HG02973 (cell line): ENCODE measurements around the gene PDZRN3.
"Not testable (repeated sequence)": the region's sequence is repeated elsewhere in the genome, so short reads cannot be mapped to it uniquely, and the experiment has no call there.

Source experiments
- ATAC-seq: cut with Tn5 transposase; IDR thresholded peaks from one replicate; pipeline ENCODE4 v1.9.1; 2021; ENCODE audit warnings: moderate library complexity; ENCODE audit not compliant: unreplicated experiment

The PDZRN3 gene

DNA sequence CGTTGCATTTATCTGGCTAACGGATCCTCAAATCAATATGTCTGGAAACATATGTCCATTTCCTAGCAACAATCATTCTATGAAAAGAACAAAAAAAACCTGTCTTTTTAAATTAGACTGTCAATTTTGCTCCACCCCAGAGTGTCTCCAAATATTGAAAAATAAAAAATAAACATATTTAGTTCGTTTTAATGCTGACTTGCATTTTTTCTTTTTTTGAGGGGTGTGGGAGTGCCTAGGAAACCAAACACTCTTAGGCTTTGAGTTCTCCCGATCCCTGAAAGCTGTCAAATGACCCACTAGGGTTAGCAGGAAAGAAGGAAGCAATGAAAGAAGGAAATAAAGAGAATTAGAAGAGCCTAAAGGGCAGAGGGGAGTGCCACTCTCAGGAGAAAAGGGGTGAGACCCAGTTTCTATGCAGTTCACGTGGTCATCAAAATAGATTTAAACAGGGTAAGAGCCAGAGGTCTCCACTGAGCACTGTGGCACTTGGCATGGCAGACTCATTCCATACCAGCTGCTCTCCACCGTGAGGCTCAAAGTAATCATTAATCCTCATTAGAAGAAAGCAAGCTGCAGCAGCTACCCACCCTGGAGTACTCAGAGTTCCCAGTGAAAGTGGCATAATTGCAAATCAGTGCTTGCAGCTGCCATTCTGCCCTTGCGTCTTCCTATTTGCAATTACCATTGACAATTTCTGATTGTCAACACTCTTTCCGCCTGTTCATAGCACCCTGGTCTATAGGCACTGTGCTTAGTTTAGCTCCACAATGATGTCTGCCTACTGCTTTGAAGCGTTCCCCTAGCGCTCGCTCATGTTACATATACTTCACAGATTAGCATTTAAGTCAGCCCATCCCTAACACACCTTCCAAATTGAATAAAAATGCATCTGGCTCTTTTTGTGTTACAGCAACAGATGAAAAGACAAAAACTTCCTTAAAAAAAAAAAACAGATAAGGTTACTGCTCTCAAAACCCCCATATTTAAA lies 32.3 kb downstream of the PDZRN3 start:
- no peak for ATAC-seq

DNA sequence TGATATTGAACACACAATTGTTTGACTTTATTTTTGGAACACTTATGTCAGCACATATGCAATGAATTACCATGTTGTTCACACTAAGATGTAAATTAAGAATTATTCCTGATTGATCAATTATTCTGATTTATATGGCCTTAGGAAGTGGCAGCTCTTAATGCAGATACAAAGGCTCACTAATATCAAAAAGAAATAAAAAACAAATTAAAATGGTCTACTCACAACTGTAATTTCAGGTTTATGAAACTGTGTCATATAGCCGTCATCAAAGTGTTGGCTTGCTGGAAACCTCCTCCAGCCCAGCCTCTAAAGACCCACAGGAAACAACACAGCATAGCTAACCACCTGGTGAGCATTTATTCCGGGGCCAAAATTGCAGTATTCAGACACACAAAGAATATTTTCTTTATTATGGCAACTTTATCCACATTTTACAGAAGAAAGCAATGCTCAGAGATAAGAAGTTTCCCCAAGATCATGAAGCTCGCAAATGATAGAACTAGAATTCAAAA lies 33.4 kb downstream of the PDZRN3 start:
- ATAC-seq = no peak

DNA sequence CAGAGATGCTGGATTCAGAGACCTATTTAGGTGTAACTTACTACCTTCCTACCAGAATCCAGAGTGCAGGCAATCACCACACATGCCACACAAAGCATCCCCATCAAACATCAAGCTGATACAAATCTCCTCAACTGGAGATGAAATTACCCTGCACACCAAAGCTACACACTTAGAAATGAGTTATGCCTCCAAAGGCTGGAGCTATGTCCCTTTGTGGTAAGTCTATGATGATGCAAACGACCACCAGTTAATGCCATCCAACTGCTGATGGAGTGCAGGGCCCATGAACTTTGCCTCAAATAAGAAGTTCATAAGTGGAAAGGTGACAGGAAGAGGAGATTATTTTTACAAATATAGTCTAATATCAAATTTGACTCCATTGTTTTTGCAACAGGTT lies 38.1 kb downstream of the PDZRN3 start:
- ATAC-seq = no peak

DNA sequence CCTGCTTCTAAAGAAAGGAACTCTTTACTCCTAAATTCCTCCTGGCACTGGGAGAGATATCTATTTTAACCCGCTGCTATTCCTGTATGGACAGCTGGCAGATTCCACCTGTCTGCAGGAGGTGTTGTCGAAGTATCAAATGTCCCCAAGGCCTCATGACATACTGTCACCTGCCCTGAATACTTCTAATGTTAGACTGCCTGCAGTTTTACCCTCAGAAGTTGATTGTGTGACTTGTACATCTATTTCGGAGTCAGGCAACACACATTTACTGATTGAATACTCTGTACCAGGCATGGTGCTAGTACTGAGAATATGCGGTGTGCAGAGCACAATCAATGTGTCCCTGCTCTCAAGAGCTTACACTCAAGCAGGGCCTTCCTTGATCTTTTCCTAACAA lies 38.6 kb downstream of the PDZRN3 start:
- no peak for ATAC-seq

DNA sequence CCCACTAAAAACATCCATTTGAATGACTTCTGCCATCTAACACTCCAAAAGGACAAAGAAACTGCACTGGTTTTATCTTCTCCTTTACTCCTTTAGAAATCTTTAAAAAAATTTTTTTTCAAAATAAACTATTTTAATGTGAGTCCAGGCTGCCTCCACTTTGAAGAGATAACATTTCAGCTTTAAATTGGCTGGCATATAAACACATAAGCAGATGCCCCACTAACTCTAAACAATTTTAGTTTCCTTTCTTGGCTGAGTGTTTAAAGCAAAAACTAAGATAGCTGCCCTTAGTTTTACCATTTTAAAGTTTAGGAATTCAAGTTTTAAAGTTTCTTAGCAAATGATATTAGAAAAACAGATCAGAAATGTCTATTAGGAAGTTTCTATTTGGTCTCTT lies 39.9 kb downstream of the PDZRN3 start:
- no peak for ATAC-seq

DNA sequence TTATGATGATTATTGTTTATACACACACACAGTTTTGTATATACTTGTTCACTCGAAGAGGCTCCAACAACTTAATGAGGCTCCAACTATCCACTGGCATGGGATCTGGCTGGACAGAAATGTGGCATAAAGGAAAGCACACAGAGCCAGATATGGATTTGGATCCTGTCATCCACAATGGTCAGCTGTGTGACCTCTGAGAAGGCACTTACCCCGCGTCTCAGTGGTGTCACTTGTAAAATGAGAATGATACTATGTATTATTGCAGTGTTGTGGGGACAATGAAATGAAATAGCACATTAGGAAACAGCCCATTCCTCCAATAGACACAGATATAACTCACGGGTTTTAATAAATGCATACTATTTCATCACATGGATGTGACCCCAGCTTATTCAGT lies 42.2 kb downstream of the PDZRN3 start:
- no peak for ATAC-seq

DNA sequence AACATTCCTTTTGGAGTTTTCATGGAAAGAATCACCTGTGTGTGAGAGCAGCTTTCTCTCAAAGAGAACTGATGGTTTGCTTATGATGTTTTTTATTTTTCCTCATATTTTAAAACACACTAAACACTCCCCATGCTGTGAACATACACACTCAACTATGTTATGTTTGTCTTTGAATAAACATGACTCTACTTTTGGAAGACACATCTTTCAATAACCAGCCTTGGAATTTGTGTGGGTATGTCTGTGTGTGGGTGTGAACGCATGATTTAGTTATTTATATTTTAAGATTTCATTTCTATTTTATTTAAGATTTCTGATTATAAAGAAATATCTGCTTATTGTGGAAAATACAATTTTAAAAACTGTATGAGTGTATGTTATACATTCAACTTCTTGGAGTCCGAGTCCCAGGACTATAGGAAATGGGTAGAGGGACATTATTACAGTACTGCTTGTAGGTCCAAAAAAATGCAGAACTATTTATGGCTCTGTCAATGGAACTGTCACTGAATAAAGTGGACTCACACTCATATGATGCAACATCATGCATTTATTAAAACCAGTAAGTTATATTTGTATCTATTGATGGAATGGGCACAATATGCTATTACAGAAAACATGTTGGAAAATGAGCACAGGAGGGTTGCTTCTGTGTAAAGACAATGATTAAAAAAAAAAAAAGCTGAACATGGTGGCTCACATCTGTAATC lies 43.5 kb downstream of the PDZRN3 start:
- ATAC-seq = no peak

DNA sequence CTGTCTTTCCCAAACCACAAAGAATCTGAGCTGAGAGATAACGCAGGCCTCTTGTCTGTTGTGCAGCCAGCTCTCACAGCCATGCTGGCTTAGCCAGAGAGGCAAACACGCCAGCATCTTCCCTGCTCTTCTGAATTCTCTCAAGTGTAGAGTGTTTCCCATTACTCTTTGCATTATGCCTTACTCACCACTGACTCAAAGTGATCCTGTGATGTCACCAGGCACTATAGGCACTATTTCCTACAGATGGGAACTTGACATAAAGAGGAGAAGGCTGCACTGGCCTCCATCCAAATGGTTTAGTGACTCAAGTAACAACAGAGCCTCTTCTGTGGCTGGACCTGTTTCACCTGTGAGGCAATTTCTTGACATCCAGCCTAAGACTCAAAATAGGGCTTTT lies 44.4 kb downstream of the PDZRN3 start:
- ATAC-seq = no peak

DNA sequence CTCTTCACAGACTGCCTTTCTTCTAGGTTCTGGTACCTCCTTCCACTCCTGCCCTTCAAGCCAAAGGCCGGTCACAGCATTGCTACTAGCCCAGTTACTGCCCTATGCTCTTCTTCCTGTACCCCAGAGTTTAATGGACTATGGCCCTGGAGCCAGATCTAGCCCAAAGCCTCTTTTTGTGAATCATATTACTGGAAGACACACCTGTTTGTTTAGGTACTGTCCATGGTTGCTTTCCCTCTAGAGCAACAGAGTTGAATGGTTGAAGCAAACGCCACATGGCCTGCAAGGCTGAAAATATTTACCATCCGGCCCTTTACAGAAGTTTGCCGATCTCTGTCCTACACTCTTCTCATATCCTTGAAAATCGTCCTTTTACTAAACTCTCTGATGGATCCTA lies 47.0 kb downstream of the PDZRN3 start:
- ATAC-seq = no peak

DNA sequence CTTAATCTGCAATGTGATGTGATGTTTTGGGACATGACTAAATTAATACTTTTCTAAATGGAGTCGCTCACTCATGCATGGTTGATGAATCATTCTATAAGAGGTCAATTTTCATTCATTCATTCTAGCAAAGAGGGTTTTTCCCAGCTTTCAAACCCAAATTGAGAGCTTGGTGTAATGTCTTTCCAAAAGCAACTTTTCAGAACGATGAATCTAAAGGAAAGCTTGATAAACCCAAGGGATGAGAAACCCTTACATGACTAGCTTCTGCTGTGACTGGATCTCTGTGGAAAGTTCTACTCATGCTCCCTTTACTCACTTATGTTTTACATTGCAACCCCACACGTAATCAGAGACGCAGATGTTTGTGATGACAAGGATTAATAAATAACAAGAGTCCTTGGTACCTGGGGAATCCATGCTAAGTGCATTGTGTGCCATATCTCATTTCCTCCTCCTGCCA lies 47.7 kb downstream of the PDZRN3 start:
- no peak for ATAC-seq

DNA sequence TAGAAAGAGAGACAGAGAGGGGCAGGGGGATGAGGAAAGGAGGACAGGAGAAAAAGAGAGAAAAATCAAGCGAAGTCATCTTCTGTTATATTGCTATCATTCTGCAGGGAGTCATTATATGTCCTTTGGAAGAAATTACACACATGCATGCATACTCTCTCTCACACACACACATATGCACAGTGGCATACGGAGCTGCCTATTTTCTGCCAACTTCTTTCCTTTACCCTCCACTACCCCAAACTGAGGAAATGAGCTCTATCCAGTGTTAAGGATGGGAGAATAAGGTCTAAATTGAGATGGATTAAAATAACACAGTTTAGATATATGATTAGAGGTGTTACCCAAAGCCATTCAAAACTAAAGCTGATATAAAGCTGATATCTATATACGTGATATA lies 48.8 kb downstream of the PDZRN3 start:
- no peak for ATAC-seq

DNA sequence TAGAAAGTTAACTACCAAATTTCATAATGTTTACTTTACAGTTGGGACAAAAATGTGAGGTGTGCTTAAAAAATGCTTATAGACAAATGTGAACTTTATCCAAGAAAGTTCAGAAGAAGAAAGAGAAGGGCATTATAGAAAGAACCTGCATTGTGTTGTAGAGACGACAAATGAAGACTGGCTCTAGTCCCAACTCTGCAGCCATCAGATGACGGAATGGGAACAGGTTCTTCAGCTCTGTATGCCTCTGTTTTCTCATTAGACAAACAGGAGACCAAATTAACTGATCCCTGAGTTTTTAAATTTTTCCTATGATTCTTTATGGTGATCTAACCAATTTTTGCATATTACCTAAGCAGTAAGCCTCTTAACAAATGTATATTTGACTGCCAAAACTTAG lies 49.2 kb downstream of the PDZRN3 start:
- ATAC-seq = no peak

DNA sequence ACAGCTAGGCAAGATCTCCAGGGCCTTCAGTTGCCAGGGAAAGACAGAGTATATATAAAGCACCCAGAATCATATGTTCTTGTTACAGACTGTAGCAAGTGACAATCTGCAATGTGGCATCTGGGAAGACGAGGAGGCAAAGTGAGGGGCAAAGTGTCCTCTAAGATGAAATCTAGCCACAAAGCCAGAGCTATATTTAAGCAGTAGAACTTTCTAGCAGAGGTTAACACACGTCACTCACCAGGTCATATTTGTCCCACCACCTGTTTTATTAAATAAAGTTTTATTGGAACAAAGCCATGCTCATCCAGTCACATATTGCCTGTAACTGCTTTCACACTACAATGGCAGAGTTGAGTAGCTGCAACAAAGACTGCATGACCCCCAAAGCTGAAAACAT lies 51.5 kb downstream of the PDZRN3 start:
- no peak for ATAC-seq

DNA sequence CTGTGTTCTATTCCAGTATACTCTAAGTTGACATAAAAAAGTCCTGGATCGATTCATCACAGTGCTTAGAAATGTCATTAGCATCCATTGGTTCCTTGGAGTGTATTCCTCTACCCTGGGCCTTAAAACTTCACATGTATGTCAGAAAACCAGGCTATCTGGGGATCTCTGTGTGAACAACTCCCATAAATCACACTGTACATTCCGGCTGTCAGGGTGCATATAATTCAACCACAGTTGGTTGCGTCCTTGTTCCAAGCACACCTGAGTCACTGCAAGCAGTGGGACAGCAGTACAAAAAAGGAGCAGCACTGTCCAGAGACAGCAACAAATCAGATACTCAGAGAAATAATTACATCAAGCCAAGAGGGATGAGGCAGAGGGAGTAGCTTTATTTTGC lies 52.4 kb downstream of the PDZRN3 start:
- no peak for ATAC-seq

DNA sequence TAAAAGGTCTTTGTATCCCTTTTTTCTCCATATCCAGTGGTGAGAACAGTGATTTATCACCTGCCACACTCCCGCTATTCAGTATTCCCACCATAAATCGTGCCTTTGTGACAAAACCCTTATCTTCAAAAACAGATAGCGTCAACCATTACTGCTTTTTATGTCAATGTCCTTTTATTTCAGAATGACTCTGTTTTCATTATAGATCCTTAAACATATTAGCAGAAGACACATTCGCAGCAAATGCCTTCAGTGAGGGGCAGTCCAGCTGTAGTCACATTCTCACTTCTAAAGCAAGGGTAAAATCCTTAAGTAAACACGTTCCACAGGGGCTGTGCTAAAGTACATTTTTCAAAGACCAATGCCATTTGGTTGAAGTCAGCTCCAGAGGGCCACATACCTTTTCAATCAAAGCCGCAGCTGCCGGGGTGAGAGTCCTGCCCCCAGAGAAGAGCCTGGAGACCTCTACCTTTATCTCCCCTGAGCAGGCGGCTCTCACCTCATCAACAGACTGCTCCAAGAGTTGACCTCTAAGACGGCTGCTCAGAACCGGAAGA lies 53.4 kb downstream of the PDZRN3 start:
- no peak for ATAC-seq

DNA sequence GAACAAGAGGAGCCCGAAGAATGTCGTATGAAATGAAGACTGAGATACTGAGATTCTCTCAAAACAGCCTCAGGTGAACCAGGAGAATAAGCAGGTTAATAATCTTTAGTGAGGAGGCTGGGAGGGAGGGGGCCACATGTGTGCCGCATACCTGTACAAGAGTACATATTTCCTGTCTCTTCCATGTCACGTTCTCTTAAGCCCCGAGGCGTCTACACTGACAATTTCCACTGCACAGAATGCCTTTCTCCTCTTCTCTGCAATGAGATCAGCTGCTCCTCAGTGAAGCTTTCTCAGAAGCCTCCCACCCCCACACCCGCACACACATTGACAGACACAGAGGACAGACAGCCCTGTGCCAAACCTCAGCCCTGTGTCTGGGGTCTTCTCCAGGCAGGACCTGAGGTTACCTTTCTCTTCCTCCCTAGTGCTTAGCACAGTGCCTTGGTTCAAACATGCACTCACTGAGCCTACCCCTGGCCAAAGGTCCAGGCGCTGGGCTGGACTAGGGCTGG lies 55.4 kb downstream of the PDZRN3 start:
- ATAC-seq = no peak

DNA sequence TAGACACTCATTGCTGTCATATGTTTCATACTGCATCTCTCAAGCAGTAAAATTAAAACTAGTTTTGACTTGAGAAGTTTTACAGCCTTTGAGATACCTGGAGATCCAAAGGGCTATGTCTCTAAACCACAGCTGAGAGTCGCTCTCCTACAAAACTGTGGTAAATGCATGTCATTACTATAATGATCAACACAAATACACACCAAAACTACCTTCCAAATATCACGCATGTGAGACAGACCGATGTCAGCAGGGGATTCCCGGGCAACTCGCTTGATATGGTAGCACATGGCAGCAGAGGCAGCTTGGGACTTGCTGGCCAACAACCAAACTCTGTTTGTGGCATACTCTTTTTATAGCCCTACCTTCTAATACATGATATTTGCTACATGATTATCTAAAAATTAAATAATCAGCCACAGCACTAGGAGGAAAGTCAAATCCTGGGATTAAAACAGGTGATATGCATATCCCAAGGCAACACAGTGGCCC lies 56.3 kb downstream of the PDZRN3 start:
- ATAC-seq = no peak

DNA sequence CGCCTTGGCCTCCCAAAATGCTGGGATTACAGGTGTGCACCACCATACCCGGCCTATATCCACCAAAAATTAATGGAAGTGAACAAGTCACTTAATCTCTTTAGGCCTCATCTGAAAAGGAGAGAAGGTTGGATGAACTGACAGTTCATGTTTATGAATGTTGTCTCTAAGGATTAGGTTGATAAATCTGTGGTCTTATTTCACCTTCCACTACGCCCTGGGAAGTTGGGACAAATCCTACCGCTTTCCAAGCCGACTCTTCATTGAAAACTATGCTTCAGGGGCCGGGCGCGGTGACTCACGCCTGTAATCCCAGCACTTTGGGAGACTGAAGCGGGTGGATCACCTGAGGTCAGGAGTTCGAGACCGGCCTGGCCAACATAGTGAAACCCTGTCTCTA lies 59.4 kb downstream of the PDZRN3 start:
- not testable (repeated sequence) for ATAC-seq

DNA sequence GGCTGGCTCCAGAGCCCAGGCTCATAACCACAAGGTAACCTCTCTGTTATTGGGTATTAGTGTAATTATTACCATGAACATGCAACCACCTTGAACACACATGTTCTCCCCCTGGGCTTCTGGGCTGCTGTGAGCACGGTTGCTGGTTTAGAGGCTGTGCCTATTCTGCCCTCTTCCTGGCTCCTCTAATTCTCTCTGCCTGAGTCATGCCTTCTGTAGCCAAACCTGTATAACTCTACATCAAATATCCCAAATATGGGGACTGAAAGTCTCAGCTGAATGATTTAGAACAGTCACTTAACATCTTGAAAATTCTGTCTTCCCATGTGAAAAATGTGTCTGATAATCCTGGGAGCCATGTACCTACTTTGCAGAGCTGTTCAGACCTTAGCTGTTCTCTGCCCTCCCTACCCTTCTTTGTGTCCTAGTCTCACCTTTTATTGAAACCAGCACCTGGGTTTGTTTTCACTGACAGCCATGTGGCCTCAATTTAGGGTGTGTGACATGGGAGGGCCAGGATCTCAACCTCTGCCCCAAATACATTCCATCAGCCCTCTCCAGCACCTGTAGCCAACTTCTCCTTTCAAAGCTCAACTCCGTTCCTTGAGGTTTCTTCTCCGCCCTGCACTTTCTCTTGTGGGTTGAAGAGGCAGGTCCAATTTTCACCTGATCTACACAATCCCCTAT lies 60.7 kb downstream of the PDZRN3 start:
- no peak for ATAC-seq

DNA sequence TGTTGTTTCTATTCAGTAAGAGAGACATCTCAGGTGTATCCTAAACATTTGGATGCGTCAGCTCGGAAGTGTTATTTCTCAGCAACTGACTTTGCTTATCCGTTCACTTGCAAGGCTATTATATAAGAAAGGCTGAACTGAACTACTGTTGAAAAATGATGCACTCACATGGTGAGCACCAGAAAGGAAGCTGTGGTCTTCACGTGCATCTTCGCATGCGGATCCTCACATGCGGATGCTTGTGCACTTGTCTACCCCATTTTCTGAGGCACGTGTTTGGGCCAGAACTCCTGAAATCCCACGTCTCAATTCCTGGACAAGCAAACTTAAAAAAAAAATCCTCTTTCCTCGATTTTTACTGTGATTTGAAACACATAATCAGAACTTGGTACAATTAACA lies 63.2 kb downstream of the PDZRN3 start:
- no peak for ATAC-seq

DNA sequence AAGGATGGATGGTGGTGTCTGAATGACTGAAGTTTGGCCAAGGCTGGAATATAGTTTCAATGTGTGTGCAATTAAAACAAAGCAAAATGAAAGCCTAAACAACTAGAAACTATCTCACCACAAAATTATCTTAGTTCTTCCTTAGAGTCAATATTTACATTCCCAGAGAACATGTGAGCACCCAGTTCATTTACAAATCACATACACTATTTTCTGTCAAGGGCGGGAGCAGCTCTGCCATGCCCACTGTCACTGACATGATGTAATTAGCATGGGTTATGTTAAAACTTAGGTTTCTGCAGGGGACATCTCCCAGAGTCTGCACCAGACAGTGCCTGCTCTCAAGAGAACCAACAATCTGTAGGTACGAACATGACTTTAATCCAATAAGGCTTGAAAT lies 65.0 kb downstream of the PDZRN3 start:
- ATAC-seq = no peak
